ENCODE data around the gene RAVER2. TPM values are rescaled to one million over a fixed set of nuclear protein-coding genes. Genes with fewer than 3 reads are reported as not detected.

RAVER2 gene
- total and polyA plus RNA-seq, 2 donors (not counting 1 experiment from before 2014, with no cell fraction given): 0.82 to 1.4 TPM

DNA sequence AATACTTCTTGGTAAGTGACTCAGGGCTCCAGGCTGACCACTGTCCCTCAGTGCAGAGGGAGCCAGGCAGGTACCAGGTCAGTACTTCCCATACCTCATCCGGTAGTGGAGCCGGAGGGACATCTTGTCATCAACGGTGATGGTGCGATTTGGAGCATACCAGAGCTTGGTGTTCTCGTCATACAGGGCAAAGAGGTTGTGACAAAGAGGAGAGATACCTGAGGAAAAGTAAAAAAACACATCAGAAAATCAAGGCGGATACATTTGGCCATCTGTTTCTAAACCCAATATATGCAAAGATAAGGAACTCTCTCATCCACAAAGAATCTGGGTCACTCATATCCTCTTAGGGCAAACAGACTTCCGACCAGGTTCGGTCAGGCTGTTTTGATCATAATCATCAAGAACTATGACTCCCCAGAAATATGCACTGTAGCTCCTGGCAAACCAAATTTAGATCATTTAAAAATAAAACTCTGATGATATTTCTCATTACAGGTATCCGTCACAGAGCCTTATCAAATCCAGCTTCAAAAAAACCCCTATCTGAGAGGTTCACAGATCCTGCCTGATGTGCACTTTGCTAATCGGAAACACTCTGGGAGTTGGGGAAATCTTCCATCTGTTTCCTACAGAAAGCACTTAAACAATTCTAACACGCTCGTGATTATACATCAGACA, 134.2 kb downstream of the RAVER2 start:
- peaks cover 63% of the 10 kb centered on the region for H3K79me2 ChIP-seq (ENCODE audit: control insufficient read depth, insufficient read depth, low read length)
- H3K4me1 Mint-ChIP-seq: peaks cover 16% of the 10 kb centered on the region
- H3K9me3 ChIP-seq (ENCODE audit: control extremely low read depth in 1 of 3, control insufficient read depth in 2 of 3, insufficient read depth in 1 of 3, low read length in 2 of 3): no peaks in the 10 kb centered on the region
- H3K4me1 ChIP-seq (ENCODE audit: control insufficient read depth in 2 of 2, insufficient read depth in 2 of 2, low read length in 2 of 2): peaks cover 0 to 6% of the 10 kb centered on the region in 2 donors
- DNase-seq: no peak
- no peak for ATAC-seq (ENCODE audit: low read depth)
- WGBS (ENCODE audit: insufficient coverage): 98% methylated on average over 8 of the region's 12 CpGs
- H3K27ac ChIP-seq (ENCODE audit: low read length in 2 of 2): no peak overlapping the region
- ChIA-PET CTCF (no interaction called here), POLR2A (no interaction called here)
- no peak overlapping the region for H3K4me2 ChIP-seq (replicated peaks; ENCODE audit: low read depth, low read length, poor library complexity, severe bottlenecking)
- no peak overlapping the region for H3K27ac Mint-ChIP-seq
- peaks cover 2 to 85% of the 10 kb centered on the region in 2 experiments for H3K36me3 ChIP-seq (replicated peaks in 1 of 2; ENCODE audit: control extremely low read depth in 1 of 2, control insufficient read depth in 1 of 2, extremely low read depth in 1 of 2, insufficient read depth in 2 of 2, low read length in 1 of 2)
- no peak overlapping the region for H2AFZ ChIP-seq (ENCODE audit: insufficient read depth, low read depth, low read length, poor library complexity, severe bottlenecking)
- H3K4me3 Mint-ChIP-seq: no peak overlapping the region
- H3K9me3 Mint-ChIP-seq (ENCODE audit: insufficient read depth): no peaks in the 10 kb centered on the region
- H4K20me1 ChIP-seq (ENCODE audit: control insufficient read depth, insufficient read depth, low read length, poor library complexity, severe bottlenecking): peaks cover 60% of the 10 kb centered on the region
- intact Hi-C loops (cut with micrococcal nuclease): no loop called here
- no peak overlapping the region for H3K9ac ChIP-seq (ENCODE audit: low read length)
- H3K27me3 Mint-ChIP-seq: no peaks in the 10 kb centered on the region
- H3K4me3 ChIP-seq (ENCODE audit: control extremely low read depth in 1 of 5, extremely low read depth in 1 of 5, insufficient read depth in 1 of 5, low read depth in 2 of 5, low read length in 4 of 5): no peak overlapping the region
- H3K27me3 ChIP-seq (replicated peaks in 1 of 4; ENCODE audit: control extremely low read depth in 1 of 4, control insufficient read depth in 3 of 4, insufficient read depth in 4 of 4, low read length in 3 of 4): no peaks in the 10 kb centered on the region
- TF ChIP-seq, protein P1, sequence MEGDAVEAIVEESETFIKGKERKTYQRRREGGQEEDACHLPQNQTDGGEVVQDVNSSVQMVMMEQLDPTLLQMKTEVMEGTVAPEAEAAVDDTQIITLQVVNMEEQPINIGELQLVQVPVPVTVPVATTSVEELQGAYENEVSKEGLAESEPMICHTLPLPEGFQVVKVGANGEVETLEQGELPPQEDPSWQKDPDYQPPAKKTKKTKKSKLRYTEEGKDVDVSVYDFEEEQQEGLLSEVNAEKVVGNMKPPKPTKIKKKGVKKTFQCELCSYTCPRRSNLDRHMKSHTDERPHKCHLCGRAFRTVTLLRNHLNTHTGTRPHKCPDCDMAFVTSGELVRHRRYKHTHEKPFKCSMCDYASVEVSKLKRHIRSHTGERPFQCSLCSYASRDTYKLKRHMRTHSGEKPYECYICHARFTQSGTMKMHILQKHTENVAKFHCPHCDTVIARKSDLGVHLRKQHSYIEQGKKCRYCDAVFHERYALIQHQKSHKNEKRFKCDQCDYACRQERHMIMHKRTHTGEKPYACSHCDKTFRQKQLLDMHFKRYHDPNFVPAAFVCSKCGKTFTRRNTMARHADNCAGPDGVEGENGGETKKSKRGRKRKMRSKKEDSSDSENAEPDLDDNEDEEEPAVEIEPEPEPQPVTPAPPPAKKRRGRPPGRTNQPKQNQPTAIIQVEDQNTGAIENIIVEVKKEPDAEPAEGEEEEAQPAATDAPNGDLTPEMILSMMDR (IDR thresholded peaks at IDR 0.05): no peak
- TF ChIP-seq EZH2 (IDR thresholded peaks at IDR 0.05; ENCODE audit: borderline replicate concordance, insufficient read depth, low read depth, low read length, poor library complexity, severe bottlenecking): no peak

DNA sequence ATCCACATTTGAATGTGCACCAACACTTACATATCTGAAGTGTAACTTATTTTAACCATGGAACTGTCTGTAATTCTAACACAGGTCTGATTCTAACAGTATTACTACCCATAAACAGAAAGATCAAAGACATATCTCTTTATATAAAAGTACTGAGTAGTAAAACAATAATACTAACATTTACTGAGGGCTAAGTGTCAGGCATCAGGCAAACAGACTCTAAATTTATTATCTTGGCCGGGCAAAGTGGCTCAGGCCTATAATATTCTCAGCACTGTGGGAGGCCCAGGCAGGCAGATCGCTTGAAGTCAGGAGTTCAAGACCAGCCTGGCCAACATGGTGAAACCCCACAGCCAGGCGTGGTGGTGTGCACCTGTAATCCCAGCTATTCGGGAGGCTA, 135.6 kb downstream of the RAVER2 start:
- Histone ChIP-seq H3K27ac (ENCODE audit: low read length in 2 of 2) (no peak overlapping the region), H2AFZ (ENCODE audit: insufficient read depth, low read depth, low read length, poor library complexity, severe bottlenecking) (no peak overlapping the region), H3K27me3 (replicated peaks in 1 of 4; ENCODE audit: control extremely low read depth in 1 of 4, control insufficient read depth in 3 of 4, insufficient read depth in 4 of 4, low read length in 3 of 4) (no peaks in the 10 kb centered on the region), H3K4me2 (replicated peaks; ENCODE audit: low read depth, low read length, poor library complexity, severe bottlenecking) (no peak overlapping the region), H3K4me3 (ENCODE audit: control extremely low read depth in 1 of 5, extremely low read depth in 1 of 5, insufficient read depth in 1 of 5, low read depth in 2 of 5, low read length in 4 of 5) (no peak overlapping the region), H3K9me3 (ENCODE audit: control extremely low read depth in 1 of 3, control insufficient read depth in 2 of 3, insufficient read depth in 1 of 3, low read length in 2 of 3) (no peaks in the 10 kb centered on the region), H3K36me3 (replicated peaks in 1 of 2; ENCODE audit: control extremely low read depth in 1 of 2, control insufficient read depth in 1 of 2, extremely low read depth in 1 of 2, insufficient read depth in 2 of 2, low read length in 1 of 2) (peaks cover 2 to 83% of the 10 kb centered on the region in 2 experiments), H3K79me2 (ENCODE audit: control insufficient read depth, insufficient read depth, low read length) (peaks cover 66% of the 10 kb centered on the region), H4K20me1 (ENCODE audit: control insufficient read depth, insufficient read depth, low read length, poor library complexity, severe bottlenecking) (peaks cover 65% of the 10 kb centered on the region), H3K9ac (ENCODE audit: low read length) (no peak overlapping the region), H3K4me1 (ENCODE audit: control insufficient read depth in 2 of 2, insufficient read depth in 2 of 2, low read length in 2 of 2) (peaks cover 0 to 6% of the 10 kb centered on the region in 2 donors)
- intact Hi-C loops (cut with micrococcal nuclease): loop anchor here (2.0 kb wide), 1 partner anchor 16 kb away; no protein-coding TSS in a partner anchor
- CTCF ChIA-PET: no interaction called here
- ATAC-seq (ENCODE audit: low read depth) (no peak), DNase-seq (no peak)
- POLR2A ChIA-PET: no interaction called here
- Mint-ChIP-seq H3K4me1 (peaks cover 24% of the 10 kb centered on the region), H3K4me3 (no peak overlapping the region), H3K27me3 (no peaks in the 10 kb centered on the region), H3K9me3 (ENCODE audit: insufficient read depth) (no peaks in the 10 kb centered on the region), H3K27ac (no peak overlapping the region)
- WGBS (ENCODE audit: insufficient coverage): 100% methylated on average over 3 of the region's 4 CpGs
- TF ChIP-seq, protein P1 (IDR thresholded peaks at IDR 0.05): no peak
- no peak for TF ChIP-seq EZH2 (IDR thresholded peaks at IDR 0.05; ENCODE audit: borderline replicate concordance, insufficient read depth, low read depth, low read length, poor library complexity, severe bottlenecking)
